Right kidney (tissue), 1 donor: Measurements from ENCODE around the gene MRPL23.

Source experiments
- DNase-seq: peaks from one replicate; pipeline ENCODE4 v3.0.0-alpha.2; 2016

The MRPL23 gene

DNA sequence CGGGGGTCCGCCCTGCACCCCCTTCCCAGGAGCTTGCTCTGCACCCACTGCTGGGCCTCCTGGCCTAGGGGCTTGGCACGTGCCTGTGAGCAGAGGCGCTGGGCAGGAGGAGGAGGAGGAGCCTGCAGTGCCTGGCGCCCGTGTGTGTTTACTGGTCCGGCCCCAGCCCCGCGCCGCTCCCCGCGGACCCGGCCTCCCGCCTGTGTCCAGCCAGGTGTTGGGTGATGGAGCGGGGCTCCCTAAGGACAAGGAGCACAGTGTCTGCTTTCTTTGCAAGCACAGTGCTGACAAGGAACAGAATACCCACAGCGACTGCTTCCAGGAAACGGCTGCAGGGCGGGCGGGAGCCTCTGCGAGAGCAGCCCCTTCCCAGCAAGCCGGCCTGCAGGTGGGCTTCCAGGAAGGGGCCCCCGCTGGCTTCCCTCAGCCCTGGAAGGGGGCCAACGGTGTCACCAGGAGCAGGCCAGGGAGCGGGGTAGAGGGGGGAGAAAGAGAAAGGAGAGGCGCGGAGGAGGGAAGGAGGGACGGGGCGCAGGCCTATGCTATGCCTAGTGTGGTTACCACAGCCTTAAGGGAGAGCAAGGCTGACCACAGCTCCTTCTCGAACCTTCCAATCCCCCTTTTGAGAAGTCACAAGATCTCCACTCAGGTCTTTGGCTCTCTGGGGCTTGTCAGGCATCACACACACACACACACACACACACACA is 43.9 kb downstream of the MRPL23 start:
- no peak for DNase-seq

DNA sequence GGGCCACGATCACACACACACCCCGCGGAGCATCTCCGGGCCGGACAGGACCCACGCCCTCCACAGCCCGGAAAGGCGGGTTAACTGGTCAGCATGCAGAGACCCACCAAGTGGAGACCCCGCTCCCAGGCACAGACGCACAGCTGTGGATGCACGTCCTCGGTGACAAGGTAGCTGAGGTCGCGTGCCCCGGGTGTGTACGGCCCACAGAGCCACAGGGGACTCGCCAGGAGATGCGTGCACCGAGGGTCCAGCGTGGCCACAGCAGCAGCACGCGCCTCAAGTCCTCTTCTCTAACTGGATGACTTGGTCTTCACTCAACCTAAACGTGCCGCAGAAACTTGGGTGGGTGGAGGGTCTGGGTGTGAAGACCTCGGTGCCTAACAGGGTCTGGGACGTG is 45.0 kb downstream of the MRPL23 start:
- DNase-seq, result no peak

DNA sequence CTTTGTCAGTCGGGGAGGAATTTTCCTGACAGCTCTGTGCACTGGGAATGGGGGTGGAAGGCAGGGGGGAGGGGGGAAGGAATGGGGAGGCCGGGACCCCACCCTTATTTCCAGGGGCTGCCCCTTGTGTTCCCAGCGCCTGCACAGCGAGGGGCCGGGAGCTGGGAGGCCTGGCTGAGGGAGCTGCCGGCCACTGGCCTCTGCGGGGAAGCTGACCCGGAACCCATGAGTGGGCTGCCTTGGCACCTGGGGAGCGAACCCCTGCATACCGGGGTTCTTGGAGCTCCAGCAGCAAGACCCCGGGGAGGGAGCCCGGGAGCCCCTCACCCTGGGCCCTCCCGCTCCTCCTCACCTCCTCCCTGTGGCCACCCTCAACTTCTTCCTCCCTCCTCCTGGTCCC is 47.0 kb downstream of the MRPL23 start:
- no peak for DNase-seq

DNA sequence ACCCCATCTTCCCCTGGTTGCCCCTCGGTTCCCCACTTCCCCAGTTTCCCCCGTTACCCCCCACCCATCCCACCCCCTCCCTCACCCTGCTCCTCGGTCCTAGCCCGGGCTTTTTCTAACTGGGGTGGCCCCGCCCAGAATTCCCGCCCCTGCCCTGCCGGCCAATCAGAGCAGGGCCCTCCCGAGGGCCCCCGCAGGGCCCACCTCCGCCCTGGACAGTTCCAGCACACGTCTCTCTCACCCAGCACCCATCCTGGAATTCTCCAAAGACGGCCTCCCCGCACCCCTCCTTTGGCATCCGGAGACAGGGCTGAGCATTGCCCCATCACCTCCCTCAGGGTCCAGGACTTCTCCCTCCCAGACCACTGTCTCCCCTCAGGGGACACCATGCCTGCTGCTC is 50.6 kb downstream of the MRPL23 start, which contains the start of gene H19:
H19 (minus strand) TSS at position 88 of the 400 bp plus-strand sequence.
- no peak for DNase-seq

DNA sequence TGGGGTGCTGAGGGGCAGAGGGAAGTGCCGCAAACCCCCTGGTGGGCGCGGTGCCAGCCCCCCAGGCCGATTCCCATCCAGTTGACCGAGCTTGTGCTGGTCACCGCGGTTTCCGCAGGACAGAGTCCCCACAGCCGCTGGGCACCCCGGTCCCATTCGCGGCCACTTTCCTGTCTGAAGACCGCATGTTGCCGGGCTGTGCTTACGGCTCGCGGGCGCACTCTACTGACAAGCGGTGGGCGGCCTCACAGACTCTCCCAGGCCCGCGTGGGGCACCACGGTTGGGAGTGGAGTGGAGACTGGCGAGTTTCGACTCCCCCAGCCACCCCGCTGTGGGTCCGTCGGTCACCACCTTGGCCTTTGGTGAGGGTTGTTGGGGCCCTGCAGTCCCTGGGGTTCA is 51.2 kb downstream of the MRPL23 start:
- no peak for DNase-seq

DNA sequence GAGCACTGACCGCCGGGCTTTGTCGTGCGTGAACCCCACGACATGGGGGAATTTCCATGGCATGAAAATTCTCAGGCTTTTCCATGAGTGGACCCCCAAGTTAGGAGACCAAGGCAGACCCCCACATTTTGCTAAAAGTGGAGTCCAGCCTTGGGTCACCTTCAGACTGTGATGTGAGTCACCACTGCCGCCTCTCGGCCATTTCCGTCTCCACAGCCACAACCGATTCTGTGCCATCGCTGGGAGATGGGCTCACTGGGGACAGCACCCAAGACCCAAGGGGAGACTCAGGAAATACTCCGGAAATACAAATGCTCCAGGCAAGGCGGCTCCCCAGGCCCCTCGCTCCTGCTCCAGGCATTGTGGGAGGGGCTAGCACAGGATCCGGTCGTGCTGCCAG is 51.7 kb downstream of the MRPL23 start:
- DNase-seq, result no peak

DNA sequence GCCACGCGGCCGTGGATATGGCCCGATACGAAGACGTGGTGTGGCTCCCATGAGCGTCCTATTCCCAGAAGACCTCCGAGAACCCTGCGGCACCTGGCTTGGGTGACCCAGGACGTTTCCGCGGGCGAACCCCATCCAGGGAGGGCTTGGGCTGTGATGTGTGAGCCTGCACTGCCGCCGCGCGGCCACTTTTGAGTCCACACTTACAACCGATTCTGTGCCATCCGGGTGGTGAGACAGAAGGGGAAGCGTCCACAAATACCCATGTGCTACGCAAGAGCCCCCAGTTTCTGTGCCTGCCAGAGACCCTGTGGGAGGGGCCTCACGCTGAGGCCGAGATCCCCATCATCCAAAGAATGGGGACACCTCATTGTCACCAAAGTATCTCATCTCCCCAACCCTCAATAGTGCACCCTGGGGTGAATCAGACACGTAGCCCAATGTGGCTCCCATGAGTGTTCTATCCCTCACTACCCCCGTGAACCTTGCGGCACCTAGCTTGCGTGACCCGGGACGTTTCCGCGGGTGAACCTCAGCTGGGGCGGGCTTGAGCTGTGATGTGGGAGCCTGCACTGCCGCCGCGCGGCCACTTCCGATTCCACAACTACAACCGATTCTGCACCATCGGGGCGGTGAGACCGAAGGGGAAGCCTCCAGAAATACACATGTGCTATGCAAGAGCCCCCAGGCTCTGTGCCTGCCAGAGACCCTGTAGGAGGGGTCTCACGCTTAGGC is 55.1 kb downstream of the MRPL23 start:
- no peak for DNase-seq

DNA sequence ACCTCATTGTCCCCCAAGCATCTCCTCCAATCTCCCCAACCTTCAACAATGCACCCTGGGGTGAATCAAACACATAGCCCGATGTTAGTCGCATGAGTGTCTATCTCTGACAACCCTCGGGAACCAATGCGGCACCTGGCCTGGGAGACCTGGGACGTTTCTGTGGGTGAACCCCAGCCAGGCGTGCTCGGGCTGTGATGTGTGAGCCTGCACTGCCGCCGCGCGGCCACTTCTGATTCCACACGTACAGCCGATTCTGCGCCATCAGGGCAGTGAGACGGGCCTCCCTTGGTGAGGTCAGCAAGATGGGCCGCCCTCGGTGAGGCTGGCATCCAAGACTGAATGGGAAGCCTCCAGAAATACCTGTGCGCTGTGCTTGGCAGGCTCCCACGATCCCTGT is 55.7 kb downstream of the MRPL23 start:
- no peak for DNase-seq

DNA sequence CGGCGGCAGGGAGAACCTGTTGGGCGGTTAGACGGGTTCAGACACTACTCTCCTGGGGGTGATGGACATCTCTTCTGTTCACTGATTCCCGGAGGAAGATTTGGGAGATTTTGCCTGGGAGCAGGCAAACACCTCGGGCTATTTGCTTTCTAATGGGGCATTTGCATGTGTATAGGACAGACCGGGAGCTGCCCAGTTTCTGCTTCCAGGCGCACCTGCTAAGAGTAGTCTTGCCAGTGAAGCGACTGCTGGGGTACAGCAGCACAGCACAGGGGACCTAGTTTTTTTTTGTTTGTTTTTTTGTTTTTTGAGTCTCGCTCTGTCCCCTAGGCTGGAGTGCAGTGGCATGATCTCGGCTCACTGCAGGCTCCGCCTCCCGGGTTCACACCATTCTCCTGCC is 57.3 kb downstream of the MRPL23 start:
- no peak for DNase-seq
